Measurements from ENCODE around the gene CKAP2L.

DNA sequence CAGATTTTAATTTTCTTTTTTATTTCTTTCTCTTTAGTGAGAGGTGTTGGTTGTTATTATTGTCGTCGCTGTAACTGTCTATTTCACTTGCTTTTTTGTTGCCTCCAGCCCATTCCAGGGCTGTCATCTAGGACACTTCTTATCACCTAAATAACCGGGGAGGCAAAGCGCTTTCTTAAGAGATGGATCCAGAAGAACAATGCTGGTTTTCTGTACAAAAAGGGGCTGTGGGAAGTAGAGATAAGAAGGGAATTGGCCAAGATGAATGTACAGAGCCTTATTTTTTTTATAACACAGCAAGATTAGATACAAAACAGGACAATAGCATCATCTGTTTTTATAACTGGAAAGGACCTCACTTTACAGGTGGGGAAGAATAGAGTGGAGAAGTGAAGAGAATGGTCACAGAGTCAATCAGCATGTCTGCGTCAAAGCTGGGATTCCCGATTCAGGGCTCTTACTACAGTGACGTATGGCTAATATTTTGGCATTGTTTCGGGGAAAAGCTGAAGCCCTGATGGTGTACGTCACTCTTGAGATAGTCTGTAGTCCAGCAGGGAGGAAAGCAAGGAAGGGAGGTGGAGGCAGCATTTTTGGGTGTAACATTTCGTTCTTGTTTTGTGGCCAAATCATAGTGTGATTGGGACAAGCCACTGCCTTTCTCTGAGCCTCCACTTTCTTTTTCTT is 49.0 kb upstream of the CKAP2L start:
- TF ChIP-seq POLR2A (IDR thresholded peaks at IDR 0.05; ENCODE audit: low read length) (no peak), GATA1 (IDR thresholded peaks at IDR 0.05; ENCODE audit: low read depth, low read length) (no peak)
